AG04450 (cell line): ENCODE data around the gene COL6A2. TPM values are rescaled to one million over a fixed set of nuclear protein-coding genes. Genes with fewer than 3 reads are reported as not detected.
"Not testable (repeated sequence)": the region's sequence is repeated elsewhere in the genome, so short reads cannot be mapped to it uniquely, and the experiment has no call there.

Experiments
- CTCF ChIA-PET: fragments of 300-600, 350-600 bp; formaldehyde crosslinking; extraction: SDS; loops from one replicate; lab custom pipeline; 2022; ENCODE audit warnings: antibody characterized with exemption, inconsistent platforms; lab: Charles Lee
- POLR2A ChIA-PET: fragments of 350-600 bp; formaldehyde crosslinking; extraction: SDS; loops from one replicate; lab custom pipeline; 2021; ENCODE audit warnings: antibody characterized with exemption, inconsistent platforms; lab: Yijun Ruan, JAX
- DNase-seq: peaks from one replicate; pipeline ENCODE4 v3.0.0-alpha.2; 2011; ENCODE audit warnings: low read depth, low spot score
- H3K27ac ChIP-seq: one replicate; pipeline ENCODE4 v1.5.1; 2012; ENCODE audit warnings: low read depth, low read length, control low read depth
- H3K27me3 ChIP-seq: one replicate; pipeline ENCODE4 v1.6.0; 2012; ENCODE audit warnings: low read length; ENCODE audit not compliant: control insufficient read depth, insufficient read depth
- H3K4me3 ChIP-seq: 2 replicates; pipeline ENCODE4 v1.5.1; 2011; ENCODE audit warnings: mild to moderate bottlenecking, low read depth, low read length, control low read depth
- H3K9me3 ChIP-seq: 2 replicates; pipeline ENCODE4 v1.5.1; 2012; ENCODE audit warnings: low read length; ENCODE audit not compliant: control insufficient read depth, insufficient read depth
- CTCF ChIP-seq: IDR thresholded peaks from 2 replicates; pipeline ENCODE4 v1.5.1; 2011; ENCODE audit warnings: low read depth, low read length, control low read depth, inconsistent platforms
- polyA plus RNA-seq: library from polyadenylated mRNA; depleted of rRNA; stranded (reverse); fragments of >200 nt; gene quantifications from 2 replicates; pipeline ENCODE4 v1.2.3, GENCODE V29; 2011; rRNA removed
- small RNA-seq: library from RNA; depleted of rRNA; stranded (forward); fragments of <200 nt; gene quantifications from one replicate; pipeline ENCODE3, GENCODE V24; 2012; ENCODE audit warnings: low read depth; ENCODE audit not compliant: insufficient read length

The COL6A2 gene
- polyA plus RNA-seq, 1 experiment: 454 TPM

DNA sequence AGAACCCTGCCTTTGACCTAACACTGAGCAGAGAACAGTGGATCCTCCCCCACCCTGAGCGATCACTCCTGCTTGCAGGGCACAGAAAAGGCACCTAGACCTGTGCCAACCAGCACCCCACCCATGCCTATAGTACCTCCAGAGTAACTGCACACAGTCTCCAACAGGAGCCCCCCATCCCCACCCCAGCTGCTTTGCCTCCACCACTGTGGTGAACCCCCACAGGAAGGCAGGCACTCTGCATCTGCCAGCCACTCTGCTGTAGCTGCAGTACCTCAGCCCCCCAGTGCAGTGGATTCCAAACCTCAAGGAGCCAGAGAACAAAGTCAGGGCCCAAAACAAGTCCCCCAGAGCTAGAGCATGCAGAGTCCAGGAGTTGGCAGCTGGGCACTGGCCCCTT lies 75.7 kb downstream of the COL6A2 start:
- ChIA-PET CTCF (no interaction called here), POLR2A (no interaction called here)
- Histone ChIP-seq H3K27me3 (peaks cover 16% of the 10 kb centered on the region), H3K4me3 (no peak overlapping the region), H3K27ac (no peak overlapping the region), H3K9me3 (peaks cover 14% of the 10 kb centered on the region)
- no peak for DNase-seq
- no peak for TF ChIP-seq CTCF

DNA sequence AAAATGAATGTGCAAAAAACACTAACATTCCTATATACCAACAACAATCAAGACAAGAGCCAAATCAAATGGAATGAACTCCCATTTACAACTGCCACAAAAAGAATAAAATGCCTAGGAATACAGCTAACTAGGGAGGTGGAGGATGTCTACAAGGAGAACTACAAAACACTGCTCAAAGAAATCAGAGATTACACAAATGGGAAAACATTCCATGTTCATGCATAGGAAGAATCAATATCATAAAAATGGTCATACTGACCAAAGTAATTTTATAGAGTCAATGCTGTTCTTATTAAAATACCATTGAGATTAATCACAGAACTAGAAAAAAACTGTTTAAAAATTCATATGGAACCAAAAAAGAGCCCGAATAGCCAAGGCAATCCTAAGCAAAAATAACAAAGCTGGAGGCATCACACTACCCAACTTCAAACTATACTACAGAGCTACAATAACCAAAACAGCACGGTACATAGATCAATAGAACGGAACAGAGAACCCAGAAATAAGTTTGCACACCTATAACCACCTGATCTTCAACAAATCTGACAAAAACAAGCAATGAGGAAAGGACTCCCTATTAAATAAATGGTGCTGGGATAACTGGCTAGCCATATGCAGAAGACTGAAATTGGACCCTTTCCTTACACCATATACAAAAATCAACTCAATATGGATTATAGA lies 78.7 kb downstream of the COL6A2 start:
- CTCF ChIA-PET: interaction anchor here (0.9 to 1.5 kb wide), 2 partner anchors 23 to 33 kb away, joined by 4 read pairs; no protein-coding TSS in a partner anchor
- Histone ChIP-seq H3K27me3 (peaks cover 16% of the 10 kb centered on the region), H3K9me3 (peaks cover 14% of the 10 kb centered on the region)
- H3K4me3 ChIP-seq, DNase-seq, H3K27ac ChIP-seq, POLR2A ChIA-PET: not testable (repeated sequence)

DNA sequence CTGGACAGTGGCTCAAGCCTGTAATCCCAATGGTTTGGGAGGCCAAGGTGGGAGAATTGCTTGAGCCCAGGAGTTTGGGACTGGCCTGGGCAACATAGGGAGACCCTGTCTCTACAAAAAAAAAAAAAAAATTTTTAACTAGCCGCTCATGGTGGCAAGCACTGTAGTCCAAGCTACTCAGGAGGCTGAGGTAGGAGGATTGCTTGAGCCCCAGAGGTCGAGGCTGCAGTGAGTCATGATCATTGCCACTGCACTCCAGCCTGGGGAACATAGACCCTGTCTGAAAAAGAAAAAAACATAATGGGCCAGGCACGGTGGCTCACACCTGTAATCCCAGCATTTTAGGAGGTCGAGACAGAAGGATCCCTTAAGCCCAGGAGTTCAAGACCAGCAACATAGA lies 81.0 kb downstream of the COL6A2 start:
- peaks cover 4% of the 10 kb centered on the region for H3K27me3 ChIP-seq
- H3K4me3 ChIP-seq: no peak overlapping the region
- DNase-seq: no peak
- no peak overlapping the region for H3K27ac ChIP-seq
- no peak for TF ChIP-seq CTCF
- H3K9me3 ChIP-seq: peaks cover 2% of the 10 kb centered on the region
- ChIA-PET POLR2A (no interaction called here), CTCF (no interaction called here)

Small RNA genes within 50 kb of the gene (small RNA-seq; reads per million reads assigned to genes)
- not detected for gene PSMA6P3

Other genes with a start within 250 kb of the COL6A2 start
- 493 and 591 TPM in 2 replicates for gene COL6A1, start 116.3 kb upstream of the COL6A2 start, polyA plus RNA-seq
- not detected in 2 replicates for gene FTCD, start 57.5 kb downstream of the COL6A2 start, polyA plus RNA-seq
- 1.6 and 2.9 TPM in 2 replicates for gene SPATC1L, start 86.3 kb downstream of the COL6A2 start, polyA plus RNA-seq
- gene LSS, start 130.7 kb downstream of the COL6A2 start, polyA plus RNA-seq: 49.0 and 62.8 TPM in 2 replicates
- 41.5 and 43.7 TPM in 2 replicates for gene MCM3AP, start 187.5 kb downstream of the COL6A2 start, polyA plus RNA-seq
- 29.0 and 31.2 TPM in 2 replicates for gene YBEY, start 188.2 kb downstream of the COL6A2 start, polyA plus RNA-seq
- 1.2 TPM in 2 replicates for gene C21orf58, start 225.8 kb downstream of the COL6A2 start, polyA plus RNA-seq
- gene PCNT, start 226.0 kb downstream of the COL6A2 start, polyA plus RNA-seq: 8.5 and 8.8 TPM in 2 replicates